ENCODE data around the gene ACAA2.

- no peak for TF ChIP-seq GLIS3 (CRISPR knock-in tag; IDR thresholded peaks at IDR 0.05)
- TF ChIP-seq ARNTL (CRISPR knock-in tag; IDR thresholded peaks at IDR 0.05; ENCODE audit: borderline replicate concordance, low read depth) = no peak
- TF ChIP-seq OSR1 (CRISPR knock-in tag; IDR thresholded peaks at IDR 0.05) = no peak
- TF ChIP-seq POU6F1 (CRISPR knock-in tag; IDR thresholded peaks at IDR 0.05; ENCODE audit: borderline replicate concordance, low read depth) = no peak
These were observed 18.6 kb downstream of the ACAA2 start for GRCh38 chr18:49794743-49795142.
